Activated naive CD4-positive, alpha-beta T cell treated with anti-CD3 and anti-CD28 coated beads, Interleukin-2, amount 50 U/mL, for 72 hours (primary cell): ENCODE measurements around the gene ZIC1. TPM values are rescaled to one million over a fixed set of nuclear protein-coding genes. Genes with fewer than 3 reads are reported as not detected.

Experiments
- ATAC-seq, 2 donors: fragments of 150-1000 bp; cut with Tn5 transposase; 2 replicates each; pipeline ENCODE4 v1.10.0; 2021; ENCODE audit warnings: mild to moderate bottlenecking in 2 of 2, moderate library complexity in 2 of 2
- DNase-seq, 2 donors: peaks; one replicate each; pipeline ENCODE4 v3.0.0; 2021 to 2022; ENCODE audit warnings: low spot score in 2 of 2
- H3K27ac Mint-ChIP-seq, 2 donors: one replicate each; pipeline ENCODE4 v1.8.0; 2022; ENCODE audit warnings: mild to moderate bottlenecking in 2 of 2, mixed read lengths in 2 of 2
- H3K36me3 Mint-ChIP-seq, 2 donors: one replicate each; pipeline ENCODE4 v1.8.0; 2022; ENCODE audit warnings: mixed read lengths in 2 of 2
- H3K9me3 Mint-ChIP-seq, 2 donors: one replicate each; pipeline ENCODE4 v1.8.0; 2022; ENCODE audit warnings: mixed read lengths in 2 of 2
- total RNA-seq, 2 donors: library from RNA; stranded (reverse); gene quantifications; one replicate each; pipeline ENCODE4 v1.2.3, GENCODE V29; 2022

ZIC1 gene
- total RNA-seq, 2 donors from 2014 or later = not detected

GRCh38 chr3:147372525-147373027 lies 36.6 kb upstream of the ZIC1 start:
- Mint-ChIP-seq H3K27ac (no peak overlapping the region), H3K9me3 (peaks cover 0 to 13% of the 10 kb centered on the region in 2 donors), H3K36me3 (peaks cover 28 to 48% of the 10 kb centered on the region in 2 donors)
- DNase-seq (no peak), ATAC-seq (no peak)

- no peak for ATAC-seq
- no peak for DNase-seq
- H3K27ac Mint-ChIP-seq = no peak overlapping the region
- peaks cover 0 to 13% of the 10 kb centered on the region in 2 donors for H3K9me3 Mint-ChIP-seq
- peaks cover 28 to 42% of the 10 kb centered on the region in 2 donors for H3K36me3 Mint-ChIP-seq
These were observed 35.9 kb upstream of the ZIC1 start for GRCh38 chr3:147373301-147373700.

- Mint-ChIP-seq H3K36me3 (peaks cover 12 to 29% of the 10 kb centered on the region in 2 donors), H3K9me3 (peaks cover 5 to 10% of the 10 kb centered on the region in 2 donors), H3K27ac (no peak overlapping the region)
- no peak for DNase-seq
- ATAC-seq = no peak
These were observed 31.5 kb upstream of the ZIC1 start for GRCh38 chr3:147377412-147378367.

GRCh38 chr3:147379651-147380050 lies 29.5 kb upstream of the ZIC1 start:
- DNase-seq = no peak
- Mint-ChIP-seq H3K27ac (no peak overlapping the region), H3K9me3 (peaks cover 9 to 10% of the 10 kb centered on the region in 2 donors), H3K36me3 (peaks cover 7 to 36% of the 10 kb centered on the region in 2 donors)
- ATAC-seq = no peak

- no peak for ATAC-seq
- Mint-ChIP-seq H3K27ac (no peak overlapping the region), H3K36me3 (peaks cover 7 to 44% of the 10 kb centered on the region in 2 donors), H3K9me3 (peaks cover 9 to 10% of the 10 kb centered on the region in 2 donors)
- DNase-seq = no peak
These were observed 28.7 kb upstream of the ZIC1 start for GRCh38 chr3:147380387-147380951.

- DNase-seq = no peak
- peaks cover 11 to 49% of the 10 kb centered on the region in 2 donors for H3K36me3 Mint-ChIP-seq
- peaks cover 9 to 10% of the 10 kb centered on the region in 2 donors for H3K9me3 Mint-ChIP-seq
- H3K27ac Mint-ChIP-seq = no peak overlapping the region
- ATAC-seq = no peak
These were observed 28.2 kb upstream of the ZIC1 start for GRCh38 chr3:147380977-147381376.

- no peak overlapping the region for H3K27ac Mint-ChIP-seq
- H3K9me3 Mint-ChIP-seq = peaks cover 9 to 10% of the 10 kb centered on the region in 2 donors
- H3K36me3 Mint-ChIP-seq = peaks cover 11 to 51% of the 10 kb centered on the region in 2 donors
- ATAC-seq (no peak), DNase-seq (no peak)
These were observed 27.6 kb upstream of the ZIC1 start for GRCh38 chr3:147381596-147381995.

GRCh38 chr3:147383617-147384016 lies 25.5 kb upstream of the ZIC1 start:
- peaks cover 9 to 16% of the 10 kb centered on the region in 2 donors for H3K9me3 Mint-ChIP-seq
- ATAC-seq = no peak
- no peak overlapping the region for H3K27ac Mint-ChIP-seq
- peaks cover 17 to 59% of the 10 kb centered on the region in 2 donors for H3K36me3 Mint-ChIP-seq
- no peak for DNase-seq

GRCh38 chr3:147384210-147385058 lies 24.7 kb upstream of the ZIC1 start:
- ATAC-seq (no peak), DNase-seq (no peak)
- H3K9me3 Mint-ChIP-seq = peaks cover 5 to 12% of the 10 kb centered on the region in 2 donors
- H3K36me3 Mint-ChIP-seq = peaks cover 12 to 59% of the 10 kb centered on the region in 2 donors
- H3K27ac Mint-ChIP-seq = no peak overlapping the region

GRCh38 chr3:147385059-147386012 lies 23.8 kb upstream of the ZIC1 start:
- no peak for DNase-seq
- ATAC-seq = no peak
- H3K9me3 Mint-ChIP-seq = peaks cover 4 to 15% of the 10 kb centered on the region in 2 donors
- no peak overlapping the region for H3K27ac Mint-ChIP-seq
- H3K36me3 Mint-ChIP-seq = peaks cover 10 to 62% of the 10 kb centered on the region in 2 donors

GRCh38 chr3:147387291-147387884 lies 21.8 kb upstream of the ZIC1 start:
- DNase-seq = no peak
- Mint-ChIP-seq H3K36me3 (peaks cover 14 to 59% of the 10 kb centered on the region in 2 donors), H3K27ac (no peak overlapping the region), H3K9me3 (peaks cover 4 to 15% of the 10 kb centered on the region in 2 donors)
- ATAC-seq = no peak

- Mint-ChIP-seq H3K27ac (peak overlapping the region in 1 of 2 donors; percentile 44), H3K36me3 (peaks cover 14 to 58% of the 10 kb centered on the region in 2 donors), H3K9me3 (peaks cover 4 to 15% of the 10 kb centered on the region in 2 donors)
- no peak for ATAC-seq
- no peak for DNase-seq
These were observed 21.1 kb upstream of the ZIC1 start for GRCh38 chr3:147387885-147388699.

- ATAC-seq (no peak), DNase-seq (no peak)
- Mint-ChIP-seq H3K36me3 (peaks cover 17 to 52% of the 10 kb centered on the region in 2 donors), H3K27ac (no peak overlapping the region), H3K9me3 (peaks cover 0 to 15% of the 10 kb centered on the region in 2 donors)
These were observed 20.2 kb upstream of the ZIC1 start for GRCh38 chr3:147388700-147389580.
